ENCODE measurements around the gene ALKAL2.

ALKAL2 gene

DNA sequence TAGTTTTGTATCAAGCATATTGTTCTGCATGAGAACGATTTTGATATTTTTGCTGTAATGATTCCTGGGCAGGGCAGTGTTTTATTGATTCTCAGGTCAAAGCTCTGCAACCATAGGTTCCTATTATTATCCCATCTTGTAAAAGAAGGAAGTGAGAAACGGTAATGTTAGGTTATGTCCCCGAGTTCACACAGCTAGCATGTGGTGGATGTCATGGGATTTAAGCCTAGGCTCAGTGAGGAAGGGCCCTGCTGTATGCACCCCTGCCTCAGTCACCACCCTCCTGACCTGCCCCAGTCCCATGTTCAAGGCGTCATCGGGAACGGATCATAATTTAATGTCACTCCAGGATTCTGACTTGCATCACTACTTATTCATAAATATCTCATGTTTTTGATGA lies 12.4 kb downstream of the ALKAL2 start:
- Histone ChIP-seq H3K9me3 (ENCODE audit: low read length) (no peaks in the 10 kb centered on the region), H3K4me2 (ENCODE audit: low read length) (no peak overlapping the region), H3K36me3 (ENCODE audit: insufficient read depth, low read length) (peaks cover 91% of the 10 kb centered on the region), H3K27me3 (ENCODE audit: insufficient read depth, low read length) (no peaks in the 10 kb centered on the region), H3F3A (ENCODE audit: insufficient read depth, low read length) (no peaks in the 10 kb centered on the region), H3K4me1 (ENCODE audit: insufficient read depth, low read length, severe bottlenecking) (peaks cover 10% of the 10 kb centered on the region), H3K9me2 (ENCODE audit: low read depth, low read length) (no peaks in the 10 kb centered on the region), H3K4me3 (ENCODE audit: low read depth, low read length, poor library complexity, severe bottlenecking) (no peak overlapping the region), H3K79me2 (ENCODE audit: insufficient read depth, low read length) (peaks cover 47% of the 10 kb centered on the region), H4K20me1 (ENCODE audit: insufficient read depth, low read length) (no peaks in the 10 kb centered on the region; the same call in 1 of the 2 replicates), H3K27ac (ENCODE audit: low read depth, low read length, poor library complexity, severe bottlenecking) (no peak overlapping the region), H3K9ac (ENCODE audit: low read length) (no peak overlapping the region), H2AFZ (ENCODE audit: low read length) (no peak overlapping the region)
- TF ChIP-seq, protein P1, sequence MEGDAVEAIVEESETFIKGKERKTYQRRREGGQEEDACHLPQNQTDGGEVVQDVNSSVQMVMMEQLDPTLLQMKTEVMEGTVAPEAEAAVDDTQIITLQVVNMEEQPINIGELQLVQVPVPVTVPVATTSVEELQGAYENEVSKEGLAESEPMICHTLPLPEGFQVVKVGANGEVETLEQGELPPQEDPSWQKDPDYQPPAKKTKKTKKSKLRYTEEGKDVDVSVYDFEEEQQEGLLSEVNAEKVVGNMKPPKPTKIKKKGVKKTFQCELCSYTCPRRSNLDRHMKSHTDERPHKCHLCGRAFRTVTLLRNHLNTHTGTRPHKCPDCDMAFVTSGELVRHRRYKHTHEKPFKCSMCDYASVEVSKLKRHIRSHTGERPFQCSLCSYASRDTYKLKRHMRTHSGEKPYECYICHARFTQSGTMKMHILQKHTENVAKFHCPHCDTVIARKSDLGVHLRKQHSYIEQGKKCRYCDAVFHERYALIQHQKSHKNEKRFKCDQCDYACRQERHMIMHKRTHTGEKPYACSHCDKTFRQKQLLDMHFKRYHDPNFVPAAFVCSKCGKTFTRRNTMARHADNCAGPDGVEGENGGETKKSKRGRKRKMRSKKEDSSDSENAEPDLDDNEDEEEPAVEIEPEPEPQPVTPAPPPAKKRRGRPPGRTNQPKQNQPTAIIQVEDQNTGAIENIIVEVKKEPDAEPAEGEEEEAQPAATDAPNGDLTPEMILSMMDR (IDR thresholded peaks at IDR 0.05; ENCODE audit: low read length) = no peak

DNA sequence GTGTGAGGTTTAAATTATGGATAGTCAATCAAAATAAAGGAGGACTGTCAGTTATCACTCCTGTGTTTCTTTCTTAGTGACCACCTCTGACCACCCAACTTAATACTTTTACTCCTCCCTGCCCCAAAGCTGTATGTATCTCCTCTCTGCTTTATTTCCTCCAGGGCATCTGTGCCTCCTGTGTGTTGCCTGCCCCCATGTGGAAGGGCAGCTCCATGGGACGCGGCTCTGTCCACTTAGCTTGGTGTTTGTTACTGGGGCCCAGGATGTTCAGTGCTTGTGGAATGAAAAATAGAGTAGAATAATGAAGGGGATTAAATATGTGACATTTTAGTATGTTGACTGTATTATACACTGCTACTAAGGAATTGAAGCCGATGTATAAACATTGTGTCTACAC lies 13.4 kb downstream of the ALKAL2 start:
- TF ChIP-seq, protein P1 (IDR thresholded peaks at IDR 0.05; ENCODE audit: low read length) = peak; percentile 18; the same call in 1 of the 2 replicates
- no peak for TF ChIP-seq EZH2 (IDR thresholded peaks at IDR 0.05; ENCODE audit: borderline replicate concordance, low read length)
- H3K79me2 ChIP-seq (ENCODE audit: insufficient read depth, low read length) = peaks cover 57% of the 10 kb centered on the region

DNA sequence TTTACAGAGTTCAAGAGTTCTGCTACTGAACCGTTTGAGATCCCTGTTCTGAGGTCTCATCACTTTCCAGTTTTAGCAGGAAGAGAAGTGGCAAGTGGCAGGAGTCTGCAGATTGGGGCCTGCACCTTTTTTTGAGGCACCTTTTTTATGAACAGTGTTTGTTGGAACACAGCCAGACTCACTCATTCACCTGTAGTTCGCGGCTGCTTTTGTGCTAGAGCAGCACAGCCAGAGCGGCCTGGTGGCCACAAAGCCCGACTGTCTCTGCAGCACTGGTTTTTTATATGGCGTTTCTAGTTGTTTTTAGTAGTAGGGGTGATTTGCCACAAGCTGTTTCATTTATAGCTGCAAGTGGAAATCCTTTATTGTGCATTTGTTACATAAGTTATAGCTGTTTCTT lies 14.6 kb downstream of the ALKAL2 start:
- Histone ChIP-seq H3K27ac (ENCODE audit: low read depth, low read length, poor library complexity, severe bottlenecking) (no peak overlapping the region), H3K9me2 (ENCODE audit: low read depth, low read length) (no peaks in the 10 kb centered on the region), H3K36me3 (ENCODE audit: insufficient read depth, low read length) (peaks cover 87% of the 10 kb centered on the region), H3F3A (ENCODE audit: insufficient read depth, low read length) (no peaks in the 10 kb centered on the region), H4K20me1 (ENCODE audit: insufficient read depth, low read length) (no peaks in the 10 kb centered on the region; the same call in 1 of the 2 replicates), H3K9ac (ENCODE audit: low read length) (no peak overlapping the region), H3K27me3 (ENCODE audit: insufficient read depth, low read length) (no peaks in the 10 kb centered on the region), H3K4me2 (ENCODE audit: low read length) (no peak overlapping the region), H3K79me2 (ENCODE audit: insufficient read depth, low read length) (peaks cover 69% of the 10 kb centered on the region), H2AFZ (ENCODE audit: low read length) (no peak overlapping the region), H3K4me1 (ENCODE audit: insufficient read depth, low read length, severe bottlenecking) (peaks cover 23% of the 10 kb centered on the region), H3K4me3 (ENCODE audit: low read depth, low read length, poor library complexity, severe bottlenecking) (no peak overlapping the region), H3K9me3 (ENCODE audit: low read length) (no peaks in the 10 kb centered on the region)
- no peak for TF ChIP-seq EZH2 (IDR thresholded peaks at IDR 0.05; ENCODE audit: borderline replicate concordance, low read length)
- TF ChIP-seq, protein P1 (IDR thresholded peaks at IDR 0.05; ENCODE audit: low read length) = no peak

More for the DNA sequence above, 13.4 kb downstream of the ALKAL2 start:
- no peaks in the 10 kb centered on the region for H3F3A ChIP-seq (ENCODE audit: insufficient read depth, low read length)
- no peak overlapping the region for H3K4me3 ChIP-seq (ENCODE audit: low read depth, low read length, poor library complexity, severe bottlenecking)
- H2AFZ ChIP-seq (ENCODE audit: low read length) = no peak overlapping the region
- H4K20me1 ChIP-seq (ENCODE audit: insufficient read depth, low read length) = no peaks in the 10 kb centered on the region; the same call in 1 of the 2 replicates
- no peaks in the 10 kb centered on the region for H3K9me3 ChIP-seq (ENCODE audit: low read length)
- H3K27ac ChIP-seq (ENCODE audit: low read depth, low read length, poor library complexity, severe bottlenecking) = no peak overlapping the region
- H3K27me3 ChIP-seq (ENCODE audit: insufficient read depth, low read length) = no peaks in the 10 kb centered on the region
- H3K9ac ChIP-seq (ENCODE audit: low read length) = no peak overlapping the region
- peaks cover 87% of the 10 kb centered on the region for H3K36me3 ChIP-seq (ENCODE audit: insufficient read depth, low read length)
- H3K4me1 ChIP-seq (ENCODE audit: insufficient read depth, low read length, severe bottlenecking) = peaks cover 11% of the 10 kb centered on the region
- no peaks in the 10 kb centered on the region for H3K9me2 ChIP-seq (ENCODE audit: low read depth, low read length)
- no peak overlapping the region for H3K4me2 ChIP-seq (ENCODE audit: low read length)

Measured in OCI-LY1 (cell line).